Endothelial cell of umbilical vein (primary cell): ENCODE data around the gene C8G.

Experiments
- CTCF ChIP-seq, 2 donors: IDR thresholded peaks; 1 replicate in 1 of 2; 2 replicates in 1 of 2; pipeline ENCODE4 v1.5.1; 2011; ENCODE audit warnings: low read length in 2 of 2, mild to moderate bottlenecking in 2 of 2, moderate library complexity in 2 of 2, control low read depth in 1 of 2, inconsistent platforms in 1 of 2, low read depth in 1 of 2; ENCODE audit not compliant: insufficient read depth in 1 of 2; ENCODE audit errors: extremely low read depth in 1 of 2
- POLR2A ChIP-seq: IDR thresholded peaks from 2 replicates; pipeline ENCODE4 v1.6.1; 2012; ENCODE audit warnings: low read depth, mild to moderate bottlenecking, control low read depth, low read length

GRCh38 chr9:136949817-136950655 is 5.0 kb downstream of the C8G start:
- TF ChIP-seq CTCF (IDR thresholded peaks at IDR 0.05; ENCODE audit: extremely low read depth in 1 of 2, insufficient read depth in 1 of 2, low read depth in 1 of 2, low read length in 2 of 2) (no peak), POLR2A (peak; percentile 57)
